ENCODE results near the gene ZNF385D.

Gene ZNF385D

GRCh38 chr3:21425715-21426114, 325.3 kb downstream of the ZNF385D start:
- H3K4me3 ChIP-seq (ENCODE audit: low read depth, low read length), result no peak overlapping the region
- H3K36me3 ChIP-seq (ENCODE audit: control insufficient read depth, insufficient read depth, low read length), result no peaks in the 10 kb centered on the region
- H3K4me1 ChIP-seq (ENCODE audit: control insufficient read depth, insufficient read depth, low read length), result no peaks in the 10 kb centered on the region
- H3K9ac ChIP-seq (ENCODE audit: low read depth, low read length), result no peak overlapping the region
- no peaks in the 10 kb centered on the region for H3K27me3 ChIP-seq (ENCODE audit: control insufficient read depth, insufficient read depth, low read length)
- H3K9me3 ChIP-seq (ENCODE audit: control insufficient read depth, insufficient read depth, low read length), result no peaks in the 10 kb centered on the region

- Histone ChIP-seq H3K9ac (ENCODE audit: low read depth, low read length) (no peak overlapping the region), H3K27me3 (ENCODE audit: control insufficient read depth, insufficient read depth, low read length) (no peaks in the 10 kb centered on the region), H3K9me3 (ENCODE audit: control insufficient read depth, insufficient read depth, low read length) (no peaks in the 10 kb centered on the region), H3K36me3 (ENCODE audit: control insufficient read depth, insufficient read depth, low read length) (no peaks in the 10 kb centered on the region), H3K4me3 (ENCODE audit: low read depth, low read length) (no peak overlapping the region), H3K4me1 (ENCODE audit: control insufficient read depth, insufficient read depth, low read length) (no peaks in the 10 kb centered on the region)
Observed at GRCh38 chr3:21421096-21421495, 329.9 kb downstream of the ZNF385D start.

DNA sequence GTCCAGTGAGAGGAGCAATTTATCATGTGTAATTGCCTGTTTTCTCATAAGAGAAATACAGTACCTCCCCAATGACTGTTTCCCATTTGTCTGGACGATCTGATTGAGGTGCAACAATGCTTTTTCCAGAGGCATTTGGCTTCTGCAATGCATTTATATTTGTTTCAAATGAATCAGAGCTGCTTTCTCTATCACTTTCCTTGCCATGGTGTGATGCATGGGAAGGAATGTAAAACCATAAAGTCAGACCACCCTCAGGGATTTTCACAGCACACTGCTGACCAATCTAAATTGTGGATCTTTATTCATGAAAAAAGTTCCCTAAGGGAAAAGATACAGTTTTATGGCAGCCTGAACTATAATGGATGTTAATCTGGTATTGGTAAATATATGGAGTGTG, 333.0 kb downstream of the ZNF385D start:
- H3K9ac ChIP-seq (ENCODE audit: low read depth, low read length), result no peak overlapping the region

GRCh38 chr3:21414506-21414905, 336.5 kb downstream of the ZNF385D start:
- Histone ChIP-seq H3K9me3 (ENCODE audit: control insufficient read depth, insufficient read depth, low read length) (no peaks in the 10 kb centered on the region), H3K9ac (ENCODE audit: low read depth, low read length) (no peak overlapping the region), H3K4me1 (ENCODE audit: control insufficient read depth, insufficient read depth, low read length) (no peaks in the 10 kb centered on the region), H3K36me3 (ENCODE audit: control insufficient read depth, insufficient read depth, low read length) (no peaks in the 10 kb centered on the region), H3K27me3 (ENCODE audit: control insufficient read depth, insufficient read depth, low read length) (no peaks in the 10 kb centered on the region), H3K4me3 (ENCODE audit: low read depth, low read length) (no peak overlapping the region)

More for the DNA sequence above, 333.0 kb downstream of the ZNF385D start:
- H3K9me3 ChIP-seq (ENCODE audit: control insufficient read depth, insufficient read depth, low read length), result no peaks in the 10 kb centered on the region
- H3K36me3 ChIP-seq (ENCODE audit: control insufficient read depth, insufficient read depth, low read length), result no peaks in the 10 kb centered on the region
- H3K27me3 ChIP-seq (ENCODE audit: control insufficient read depth, insufficient read depth, low read length), result no peaks in the 10 kb centered on the region
- no peak overlapping the region for H3K4me3 ChIP-seq (ENCODE audit: low read depth, low read length)
- no peaks in the 10 kb centered on the region for H3K4me1 ChIP-seq (ENCODE audit: control insufficient read depth, insufficient read depth, low read length)

DNA sequence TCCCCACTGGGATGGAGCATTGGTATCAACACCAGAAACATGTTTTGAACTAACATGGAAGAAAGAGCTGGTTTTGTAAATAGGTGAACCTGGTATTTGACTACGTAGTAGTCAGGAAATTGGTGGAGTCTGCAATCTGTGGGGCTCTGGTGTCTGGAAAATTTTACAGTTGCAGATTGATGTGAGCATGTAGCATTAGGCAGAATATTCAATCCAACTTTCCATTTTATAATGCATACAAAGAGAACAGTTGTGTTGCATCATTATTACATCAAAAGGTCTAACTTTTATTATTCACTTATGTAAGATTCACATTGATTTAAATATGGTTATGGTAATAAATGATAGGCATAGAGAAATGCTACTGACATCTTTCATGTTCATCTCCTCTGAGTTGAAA, 340.0 kb downstream of the ZNF385D start:
- Histone ChIP-seq H3K4me1 (ENCODE audit: control insufficient read depth, insufficient read depth, low read length) (no peaks in the 10 kb centered on the region), H3K4me3 (ENCODE audit: low read depth, low read length) (no peak overlapping the region), H3K36me3 (ENCODE audit: control insufficient read depth, insufficient read depth, low read length) (no peaks in the 10 kb centered on the region), H3K9me3 (ENCODE audit: control insufficient read depth, insufficient read depth, low read length) (no peaks in the 10 kb centered on the region), H3K9ac (ENCODE audit: low read depth, low read length) (no peak overlapping the region), H3K27me3 (ENCODE audit: control insufficient read depth, insufficient read depth, low read length) (no peaks in the 10 kb centered on the region)

DNA sequence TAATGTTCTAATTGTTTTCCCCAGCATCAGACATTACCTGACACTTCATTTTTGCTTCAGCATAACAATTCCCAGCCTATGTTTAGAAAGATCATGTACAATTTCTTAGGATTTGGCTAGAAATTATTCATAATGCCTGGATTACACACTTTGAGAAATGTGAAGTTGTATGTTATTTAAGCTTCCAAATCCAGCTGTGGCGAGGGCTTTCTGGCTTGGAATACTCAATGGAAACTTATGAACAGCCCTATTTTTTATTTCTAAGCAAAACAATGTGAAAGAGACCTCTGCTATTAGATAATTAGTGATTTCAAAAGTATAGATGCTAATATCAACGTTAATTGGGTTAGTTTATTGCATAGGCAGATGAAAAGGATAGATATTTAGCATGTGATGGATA, 341.6 kb downstream of the ZNF385D start:
- Histone ChIP-seq H3K36me3 (ENCODE audit: control insufficient read depth, insufficient read depth, low read length) (no peaks in the 10 kb centered on the region), H3K4me3 (ENCODE audit: low read depth, low read length) (no peak overlapping the region), H3K9me3 (ENCODE audit: control insufficient read depth, insufficient read depth, low read length) (no peaks in the 10 kb centered on the region), H3K27me3 (ENCODE audit: control insufficient read depth, insufficient read depth, low read length) (no peaks in the 10 kb centered on the region), H3K9ac (ENCODE audit: low read depth, low read length) (no peak overlapping the region), H3K4me1 (ENCODE audit: control insufficient read depth, insufficient read depth, low read length) (no peaks in the 10 kb centered on the region)

DNA sequence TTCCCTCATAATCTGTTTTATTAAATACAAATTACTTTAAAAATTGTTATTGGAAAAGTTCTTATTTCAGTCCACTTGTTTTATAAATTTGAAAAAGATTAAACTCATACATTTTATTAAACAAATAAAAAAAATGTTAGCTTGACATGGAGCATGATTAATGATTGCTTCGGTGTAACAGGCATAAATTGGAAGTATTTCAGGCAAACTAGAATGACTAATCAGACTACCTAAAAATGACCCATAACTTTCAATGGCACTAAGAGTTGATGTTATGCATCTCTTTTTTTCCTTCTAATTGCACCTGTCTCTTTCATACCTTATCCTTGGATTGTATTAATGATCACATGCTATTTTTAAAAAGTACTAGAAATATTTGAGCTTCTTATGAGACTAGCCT, 343.3 kb downstream of the ZNF385D start:
- H3K27me3 ChIP-seq (ENCODE audit: control insufficient read depth, insufficient read depth, low read length), result no peaks in the 10 kb centered on the region
- H3K9ac ChIP-seq (ENCODE audit: low read depth, low read length), result no peak overlapping the region
- H3K9me3 ChIP-seq (ENCODE audit: control insufficient read depth, insufficient read depth, low read length), result no peaks in the 10 kb centered on the region
- H3K4me1 ChIP-seq (ENCODE audit: control insufficient read depth, insufficient read depth, low read length), result no peaks in the 10 kb centered on the region
- no peak overlapping the region for H3K4me3 ChIP-seq (ENCODE audit: low read depth, low read length)
- no peaks in the 10 kb centered on the region for H3K36me3 ChIP-seq (ENCODE audit: control insufficient read depth, insufficient read depth, low read length)

- Histone ChIP-seq H3K9ac (ENCODE audit: low read depth, low read length) (no peak overlapping the region), H3K36me3 (ENCODE audit: control insufficient read depth, insufficient read depth, low read length) (no peaks in the 10 kb centered on the region), H3K4me1 (ENCODE audit: control insufficient read depth, insufficient read depth, low read length) (no peaks in the 10 kb centered on the region), H3K4me3 (ENCODE audit: low read depth, low read length) (no peak overlapping the region), H3K27me3 (ENCODE audit: control insufficient read depth, insufficient read depth, low read length) (no peaks in the 10 kb centered on the region), H3K9me3 (ENCODE audit: control insufficient read depth, insufficient read depth, low read length) (no peaks in the 10 kb centered on the region)
Observed at GRCh38 chr3:21405671-21406667, 345.0 kb downstream of the ZNF385D start.

DNA sequence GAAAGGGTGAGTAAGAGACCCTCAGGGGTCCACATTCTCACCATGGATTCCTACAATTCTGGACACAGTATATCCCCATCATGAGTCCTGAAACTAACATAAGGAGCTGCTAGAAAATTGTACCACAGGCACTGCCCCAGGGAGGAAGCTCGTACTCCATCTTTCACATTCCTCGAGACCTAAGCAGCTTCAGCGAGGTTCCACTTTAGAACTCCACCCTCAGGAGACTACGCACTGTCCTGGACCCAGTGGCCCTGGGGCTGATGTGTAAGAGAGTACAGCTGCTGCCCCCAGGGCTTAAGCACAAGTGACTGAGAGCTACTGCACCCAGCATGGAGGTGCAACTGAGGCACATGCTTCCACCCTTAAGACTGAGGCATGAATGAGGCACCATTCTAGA, 352.5 kb downstream of the ZNF385D start:
- Histone ChIP-seq H3K9me3 (ENCODE audit: control insufficient read depth, insufficient read depth, low read length) (no peaks in the 10 kb centered on the region), H3K4me1 (ENCODE audit: control insufficient read depth, insufficient read depth, low read length) (no peaks in the 10 kb centered on the region), H3K9ac (ENCODE audit: low read depth, low read length) (no peak overlapping the region), H3K27me3 (ENCODE audit: control insufficient read depth, insufficient read depth, low read length) (no peaks in the 10 kb centered on the region), H3K36me3 (ENCODE audit: control insufficient read depth, insufficient read depth, low read length) (no peaks in the 10 kb centered on the region), H3K4me3 (ENCODE audit: low read depth, low read length) (no peak overlapping the region)

DNA sequence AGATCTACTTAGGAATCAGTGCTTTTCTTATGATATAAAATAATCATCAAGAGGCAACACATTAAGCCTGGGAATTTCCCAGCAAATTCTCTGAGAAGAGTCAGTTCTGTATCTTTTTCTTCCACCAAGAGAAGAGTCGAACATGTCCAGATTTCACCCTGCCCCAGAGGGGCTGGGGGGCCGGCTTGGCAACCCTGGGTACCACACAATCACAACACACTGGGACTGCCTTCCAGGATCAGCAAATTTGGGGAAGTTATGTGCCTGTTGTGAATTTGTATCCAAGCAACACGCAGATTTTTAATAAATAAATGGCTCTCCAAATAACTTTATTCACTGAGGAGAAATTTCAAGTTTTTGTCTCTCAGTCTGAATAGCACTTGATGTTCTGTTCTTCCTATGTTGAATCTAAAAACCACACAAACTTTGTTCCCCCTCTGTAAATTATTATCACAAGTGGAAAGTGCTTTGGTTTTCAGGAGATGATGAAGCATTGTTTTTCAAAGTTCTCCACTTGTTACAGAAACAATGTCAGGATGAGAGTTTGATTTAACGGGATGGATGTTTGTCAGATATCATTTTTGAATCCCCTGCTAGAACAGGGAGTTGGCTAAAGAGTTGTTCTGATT, 357.2 kb downstream of the ZNF385D start:
- no peak overlapping the region for H3K4me3 ChIP-seq (ENCODE audit: low read depth, low read length)
- H3K9me3 ChIP-seq (ENCODE audit: control insufficient read depth, insufficient read depth, low read length), result no peaks in the 10 kb centered on the region

GRCh38 chr3:21392526-21392925, 358.5 kb downstream of the ZNF385D start:
- Histone ChIP-seq H3K4me1 (ENCODE audit: control insufficient read depth, insufficient read depth, low read length) (no peaks in the 10 kb centered on the region), H3K36me3 (ENCODE audit: control insufficient read depth, insufficient read depth, low read length) (no peaks in the 10 kb centered on the region), H3K9me3 (ENCODE audit: control insufficient read depth, insufficient read depth, low read length) (no peaks in the 10 kb centered on the region), H3K4me3 (ENCODE audit: low read depth, low read length) (no peak overlapping the region), H3K9ac (ENCODE audit: low read depth, low read length) (no peak overlapping the region), H3K27me3 (ENCODE audit: control insufficient read depth, insufficient read depth, low read length) (no peaks in the 10 kb centered on the region)

More for the DNA sequence above, 357.2 kb downstream of the ZNF385D start:
- Histone ChIP-seq H3K36me3 (ENCODE audit: control insufficient read depth, insufficient read depth, low read length) (no peaks in the 10 kb centered on the region), H3K27me3 (ENCODE audit: control insufficient read depth, insufficient read depth, low read length) (no peaks in the 10 kb centered on the region), H3K4me1 (ENCODE audit: control insufficient read depth, insufficient read depth, low read length) (no peaks in the 10 kb centered on the region), H3K9ac (ENCODE audit: low read depth, low read length) (no peak overlapping the region)

DNA sequence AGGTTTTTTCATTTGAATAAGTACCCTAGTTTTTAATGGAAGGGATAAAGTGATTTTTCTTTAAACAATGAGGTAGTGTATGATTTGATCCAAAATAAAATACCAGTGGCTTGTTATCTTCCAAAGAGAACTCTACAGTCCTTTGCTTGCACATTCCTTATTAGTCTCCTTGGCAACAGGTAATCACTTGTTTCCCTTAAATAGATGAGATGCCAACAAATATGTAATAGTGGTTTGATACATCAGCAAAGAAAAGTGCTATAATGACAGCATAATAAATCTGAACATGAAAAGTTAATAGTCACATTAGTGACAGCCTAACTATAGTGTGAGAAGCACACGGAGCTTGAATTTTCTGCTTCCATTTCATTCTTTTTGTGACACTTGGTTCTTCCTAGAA, 360.2 kb downstream of the ZNF385D start:
- H3K9me3 ChIP-seq (ENCODE audit: control insufficient read depth, insufficient read depth, low read length), result no peaks in the 10 kb centered on the region
- no peaks in the 10 kb centered on the region for H3K4me1 ChIP-seq (ENCODE audit: control insufficient read depth, insufficient read depth, low read length)
- H3K4me3 ChIP-seq (ENCODE audit: low read depth, low read length), result no peak overlapping the region
- no peak overlapping the region for H3K9ac ChIP-seq (ENCODE audit: low read depth, low read length)
- H3K36me3 ChIP-seq (ENCODE audit: control insufficient read depth, insufficient read depth, low read length), result no peaks in the 10 kb centered on the region
- no peaks in the 10 kb centered on the region for H3K27me3 ChIP-seq (ENCODE audit: control insufficient read depth, insufficient read depth, low read length)

Data from iPS-15b (cell line).